GM21381 (cell line): ENCODE data around the gene DDX54.

Experiments
- ATAC-seq: cut with Tn5 transposase; IDR thresholded peaks from one replicate; pipeline ENCODE4 v1.9.1; 2021; ENCODE audit warnings: mild to moderate bottlenecking, moderate library complexity; ENCODE audit not compliant: unreplicated experiment

DDX54 gene

DNA sequence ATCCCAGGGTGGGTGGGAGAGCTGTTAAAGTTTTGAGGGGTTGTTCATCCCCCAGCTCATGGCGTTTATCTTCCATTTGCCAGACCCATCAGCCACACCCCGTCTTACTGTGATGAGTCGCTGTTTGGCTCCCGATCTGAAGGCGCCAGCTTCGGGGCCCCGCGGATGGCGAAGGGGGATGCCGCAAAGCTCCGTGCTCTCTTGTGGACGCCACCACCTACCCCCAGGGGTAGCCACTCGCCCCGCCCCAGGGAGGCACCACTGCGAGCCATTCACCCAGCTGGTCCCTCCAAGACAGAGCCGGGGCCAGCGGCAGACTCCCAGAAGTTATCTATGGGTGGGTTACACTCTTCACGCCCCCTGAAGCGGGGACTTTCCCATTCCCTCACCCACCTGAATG, 5.9 kb upstream of the DDX54 start:
- ATAC-seq = no peak

DNA sequence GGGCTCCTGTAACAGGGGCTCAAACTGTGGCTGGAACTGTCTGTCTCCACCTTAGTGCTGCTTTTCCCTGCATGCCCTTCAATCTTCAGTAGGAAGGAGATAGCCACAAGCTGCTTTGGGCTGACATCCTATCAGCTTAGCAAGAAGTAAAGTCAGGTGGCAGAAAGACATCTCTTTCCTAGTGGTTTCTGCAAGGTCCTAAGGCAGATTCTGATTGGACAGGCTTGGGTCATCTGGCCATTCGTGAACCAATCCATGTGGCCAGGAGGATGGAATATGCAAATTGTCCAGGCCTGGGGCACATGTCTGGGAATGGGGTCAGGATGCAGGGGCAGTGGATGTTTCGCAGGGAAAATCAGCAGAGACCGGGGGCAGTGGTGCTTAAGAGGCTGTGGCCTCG, 5.5 kb upstream of the DDX54 start:
- ATAC-seq = no peak

DNA sequence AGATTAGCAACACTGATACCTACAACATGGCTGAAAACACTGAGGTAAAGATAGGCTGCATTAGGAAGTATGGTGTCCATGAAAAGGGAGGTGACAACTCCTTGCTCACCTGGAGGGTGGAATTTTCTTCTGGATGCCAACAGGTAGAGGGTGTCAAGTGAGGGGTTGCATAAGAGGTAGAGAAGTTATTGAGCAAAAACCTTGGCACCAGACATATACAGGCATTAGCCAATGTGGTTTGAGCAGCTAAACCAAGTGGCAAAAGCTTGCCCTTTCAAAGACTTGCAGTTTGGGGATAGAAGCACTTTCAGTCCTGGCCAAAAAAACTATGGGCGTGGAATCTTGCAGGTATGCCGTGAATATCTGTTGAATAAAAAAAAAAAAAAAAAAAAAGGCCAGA, 4.1 kb upstream of the DDX54 start:
- ATAC-seq = no peak

DNA sequence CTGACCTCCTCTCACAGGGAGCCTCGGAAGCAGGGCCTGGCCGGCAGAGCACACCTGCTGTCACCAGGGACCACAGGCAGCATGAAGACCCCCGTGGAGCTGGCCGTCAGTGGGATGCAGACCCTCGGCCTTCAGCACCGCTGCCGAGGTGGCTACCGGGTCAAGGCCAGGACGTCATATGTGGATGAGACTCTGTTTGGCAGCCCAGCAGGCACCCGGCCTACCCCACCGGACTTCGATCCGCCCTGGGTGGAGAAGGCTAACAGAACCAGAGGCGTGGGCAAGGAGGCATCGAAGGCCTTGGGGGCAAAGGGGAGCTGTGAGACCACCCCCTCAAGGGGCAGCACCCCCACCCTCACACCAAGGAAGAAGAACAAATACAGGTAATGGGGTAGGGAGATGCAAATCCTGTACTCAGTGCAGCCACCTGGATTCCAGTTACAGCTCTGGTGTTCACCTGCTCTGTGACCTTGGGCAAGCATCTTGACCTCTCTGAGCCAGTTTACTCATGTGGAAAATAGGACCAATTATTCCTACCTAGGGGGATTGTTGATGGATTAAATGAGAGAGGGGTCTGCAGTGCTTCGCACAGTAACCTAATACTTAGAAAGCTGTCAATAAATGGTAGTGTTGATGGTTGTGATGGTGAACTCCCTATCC, 1.5 kb upstream of the DDX54 start:
- ATAC-seq = no peak

DNA sequence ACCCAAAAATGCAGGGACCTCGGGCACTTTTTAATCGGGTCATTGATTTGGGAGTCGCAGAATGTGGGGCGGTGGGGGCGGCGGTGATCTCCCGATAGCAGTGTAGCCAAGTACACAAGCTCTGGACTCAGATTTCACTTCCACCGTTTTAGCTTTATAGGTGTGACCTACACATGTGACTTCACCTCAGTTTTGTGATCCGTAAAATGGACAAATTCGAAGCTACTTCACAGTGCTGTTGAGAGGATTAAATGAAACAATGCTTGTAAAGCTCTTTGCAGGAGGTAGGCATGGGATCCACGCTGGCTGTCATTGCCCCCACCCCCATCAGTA, 721 bp upstream of the DDX54 start:
- ATAC-seq = no peak

DNA sequence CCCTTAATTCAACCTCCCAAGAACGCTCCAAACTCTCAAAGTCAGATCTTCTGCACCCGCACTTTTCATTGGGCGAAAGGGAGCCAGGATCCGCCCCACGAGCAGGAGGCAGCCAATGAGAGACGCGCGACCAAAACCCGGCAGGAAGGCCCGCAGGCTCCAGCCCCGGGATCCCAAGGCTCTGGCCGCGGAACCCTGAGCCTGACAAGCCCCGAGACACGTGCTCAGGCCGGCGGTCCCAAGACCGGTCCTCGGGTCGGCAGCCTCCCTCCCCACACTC, 438 bp downstream of the DDX54 start:
- peak; percentile 78 for ATAC-seq

DNA sequence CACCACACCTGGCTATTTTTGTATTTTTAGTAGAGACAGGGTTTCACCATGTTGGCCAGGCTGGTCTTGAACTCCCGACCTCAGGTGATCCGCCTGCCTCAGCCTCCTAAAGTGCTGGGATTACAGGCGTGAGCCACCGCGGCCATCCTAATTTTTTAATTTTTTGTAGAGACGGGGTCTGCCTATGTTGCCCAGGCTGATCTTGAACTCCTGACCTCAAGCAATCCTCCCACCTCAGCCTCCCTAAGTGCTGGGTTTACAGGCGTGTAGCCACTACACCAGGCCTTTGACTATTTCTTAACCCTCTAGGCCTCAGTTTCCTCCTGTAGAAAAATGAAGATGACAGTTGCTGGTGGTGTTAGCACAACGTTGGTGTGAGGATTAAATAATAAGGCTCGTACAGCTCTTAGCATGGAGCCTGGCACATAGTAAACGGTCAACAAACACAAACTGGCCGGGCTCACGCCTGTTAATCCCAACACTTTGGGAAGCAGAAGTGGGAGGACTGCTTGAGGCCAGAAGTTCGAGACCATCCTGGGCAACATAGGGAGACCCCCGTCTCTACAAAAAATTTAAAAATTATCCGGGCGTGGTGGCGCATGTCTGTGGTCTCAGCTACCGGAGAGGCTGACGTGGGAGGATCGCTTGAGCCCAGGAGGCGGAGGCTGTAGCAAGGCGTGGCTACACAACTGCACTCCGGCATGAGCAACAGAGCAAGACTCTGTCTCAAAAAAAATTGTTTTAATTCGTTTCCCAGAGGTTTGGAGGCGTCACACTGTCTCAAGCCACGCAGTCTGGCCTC, 979 bp downstream of the DDX54 start:
- ATAC-seq = peak; percentile 44

DNA sequence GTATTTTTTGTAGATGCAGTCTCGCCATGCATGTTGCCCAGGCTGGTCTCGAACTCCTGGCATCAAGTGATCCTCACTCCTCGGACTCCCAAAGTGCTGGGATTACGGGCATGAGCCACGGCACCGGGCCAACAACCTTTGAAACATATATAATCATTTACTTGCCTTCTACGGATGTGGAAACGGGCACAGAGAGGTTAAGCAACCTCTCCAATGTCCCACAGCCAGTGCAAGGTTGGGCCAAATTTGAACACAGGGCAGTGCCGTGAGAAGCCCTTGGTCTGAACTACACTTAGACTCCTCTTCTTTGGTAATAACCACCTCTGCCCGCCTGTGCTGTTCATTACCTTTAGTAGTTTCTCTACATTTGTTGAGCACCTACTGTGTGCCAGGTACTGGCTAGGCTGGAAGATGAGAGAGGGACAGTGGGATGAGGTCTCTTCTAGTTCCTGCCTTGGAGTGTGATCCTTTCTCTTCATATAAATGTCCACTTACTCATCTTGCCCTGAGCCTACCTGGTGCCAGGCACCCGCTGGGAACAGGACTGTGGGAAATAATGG, 2.2 kb downstream of the DDX54 start:
- ATAC-seq = no peak

DNA sequence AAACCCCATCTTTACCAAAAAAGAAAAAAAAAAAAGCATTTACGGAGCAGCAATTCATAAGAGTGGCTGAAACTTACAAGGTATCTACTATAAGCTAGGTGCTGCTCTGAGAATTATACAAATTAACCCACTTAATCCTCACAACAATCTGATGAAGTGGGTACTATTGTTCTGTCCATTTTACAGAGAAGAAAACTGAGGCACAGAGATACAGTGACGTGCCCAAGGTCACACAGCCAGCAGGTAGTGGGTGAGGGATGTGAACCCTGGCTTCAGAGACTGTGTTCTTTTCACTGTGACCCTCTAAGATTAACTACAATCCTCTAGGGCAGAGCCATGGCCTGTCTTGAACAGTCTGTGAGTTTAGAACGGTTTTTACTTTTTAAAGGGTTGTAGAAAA, 3.3 kb downstream of the DDX54 start:
- ATAC-seq = no peak

DNA sequence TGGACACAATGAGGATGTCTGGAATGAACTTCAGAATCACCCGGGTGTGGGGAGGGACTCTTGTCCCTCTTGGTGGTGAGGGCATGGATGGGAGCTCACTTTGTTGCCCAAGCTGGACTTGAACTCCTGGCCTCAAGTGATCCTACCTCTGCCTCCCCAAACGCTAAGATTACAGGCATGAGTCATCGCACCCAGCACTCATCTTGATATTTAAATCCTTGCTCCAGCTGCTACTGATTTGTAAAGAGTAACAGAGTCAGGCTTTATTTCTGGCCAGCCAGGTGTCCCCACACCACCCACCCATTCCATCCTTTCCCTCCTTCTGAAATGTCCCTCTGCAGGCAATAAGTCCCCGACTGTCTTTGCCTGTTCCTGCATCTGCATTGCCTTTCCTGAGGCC, 4.9 kb downstream of the DDX54 start:
- ATAC-seq = no peak

DNA sequence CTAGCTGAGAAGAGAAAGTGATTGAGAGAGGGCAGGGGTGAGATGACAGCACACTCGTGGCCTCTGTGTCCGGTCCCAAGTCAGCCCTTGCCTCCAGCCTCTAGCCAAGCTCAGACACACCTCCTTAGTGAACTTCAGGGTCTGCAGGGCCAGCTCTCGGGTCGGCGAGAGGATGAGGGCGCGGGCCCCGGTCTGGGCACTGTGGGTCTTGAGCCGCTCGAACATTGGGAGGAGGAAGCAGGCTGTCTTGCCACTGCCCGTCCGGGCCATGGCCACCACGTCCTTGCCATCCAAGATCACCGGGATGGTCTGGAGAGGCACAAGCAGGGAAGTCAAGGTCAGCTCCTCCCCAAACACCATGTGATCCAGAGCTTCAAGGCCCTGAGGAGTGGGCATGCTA, 6.3 kb downstream of the DDX54 start:
- ATAC-seq = no peak

DNA sequence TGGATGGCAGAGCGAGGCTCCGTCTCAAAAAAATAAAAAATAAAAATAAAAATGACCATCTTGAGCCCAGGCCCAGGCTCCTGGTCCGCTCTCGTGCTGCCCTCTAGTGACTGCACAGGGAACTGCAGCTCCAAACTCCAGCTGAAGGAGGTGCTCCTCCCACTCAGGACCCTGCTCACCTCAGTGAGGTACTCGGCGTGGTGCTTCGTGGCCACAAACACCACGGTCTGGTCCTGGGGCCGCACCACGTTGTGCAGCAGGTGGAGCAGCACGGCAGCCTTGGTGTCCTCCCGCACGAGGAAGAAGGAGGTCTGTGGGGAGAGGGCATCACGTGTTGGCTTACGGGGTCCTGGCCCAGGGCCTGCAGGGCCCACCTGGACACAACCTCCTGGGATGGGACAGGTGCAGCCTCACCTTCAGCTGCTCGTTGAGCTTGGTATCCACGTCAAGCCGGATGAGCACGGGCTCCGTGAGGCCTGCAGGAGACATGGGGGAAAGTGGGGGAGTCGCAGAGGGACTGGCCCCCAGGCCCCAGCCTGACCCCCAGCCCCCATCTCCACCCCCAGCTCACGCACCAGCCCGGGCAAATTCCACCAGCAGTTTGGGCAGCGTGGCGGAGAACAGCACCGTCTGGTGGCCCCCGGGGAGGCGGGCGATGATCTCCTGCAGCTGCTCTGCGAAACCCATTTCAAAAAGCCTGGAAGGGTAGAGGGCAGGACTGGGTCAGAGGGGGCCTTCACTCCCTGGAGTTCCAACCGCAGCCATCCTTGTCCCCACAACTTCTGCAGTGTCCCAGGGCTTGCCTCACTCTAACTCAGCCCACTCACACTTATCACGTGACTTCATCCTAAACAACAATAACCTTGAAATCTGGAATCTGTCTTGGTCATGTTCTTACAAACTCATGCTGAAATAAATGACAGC, 10.6 kb downstream of the DDX54 start:
- ATAC-seq = no peak

DNA sequence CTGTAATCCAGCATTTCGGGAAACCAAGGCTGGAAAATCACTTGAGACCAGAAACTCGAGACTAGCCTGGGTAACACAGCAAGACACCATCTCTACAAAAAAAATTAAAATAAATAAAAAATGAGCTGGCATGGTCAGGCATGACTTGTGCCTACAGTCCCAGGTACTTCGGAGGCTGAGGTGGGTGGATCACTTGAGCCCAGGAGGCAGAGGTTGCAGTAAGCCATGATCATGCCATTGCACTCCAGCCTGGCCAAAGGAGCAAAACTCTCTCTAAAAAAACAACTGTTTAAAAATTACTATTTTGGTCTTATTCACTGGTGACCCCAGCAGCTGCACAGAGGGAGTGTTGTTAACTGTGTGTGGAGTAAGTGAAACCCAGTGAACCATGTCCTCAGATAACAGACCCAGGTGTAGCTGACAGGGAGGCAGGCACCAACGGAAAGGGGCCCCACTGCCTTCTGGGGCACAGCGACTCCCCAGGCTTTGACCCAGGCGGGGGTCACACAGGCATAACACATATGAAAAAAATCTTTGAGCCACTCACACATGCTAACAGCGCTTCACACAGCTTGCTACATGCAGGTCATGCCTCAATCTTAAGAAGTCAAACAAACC, 12.1 kb downstream of the DDX54 start:
- peak; percentile 46 for ATAC-seq

DNA sequence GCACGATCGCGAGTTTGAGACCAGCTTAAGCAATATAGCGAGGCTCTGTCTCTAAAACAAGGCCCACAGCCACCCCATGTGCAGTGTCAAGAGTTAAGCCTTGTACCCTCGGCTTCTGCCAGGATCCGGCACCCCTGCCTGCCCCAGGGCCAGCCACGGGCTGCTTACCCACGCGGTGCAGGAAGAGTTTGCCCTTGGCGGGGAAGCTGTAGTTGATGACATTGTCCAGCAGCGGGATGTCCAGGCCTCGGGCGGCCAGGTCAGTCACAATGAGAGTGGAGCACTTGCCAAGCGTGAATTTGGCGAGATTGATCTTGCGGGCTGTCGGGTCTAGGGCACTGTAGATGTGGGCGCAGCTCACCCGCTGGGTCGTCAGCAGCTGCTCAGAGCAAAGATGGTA, 13.1 kb downstream of the DDX54 start:
- ATAC-seq = no peak

DNA sequence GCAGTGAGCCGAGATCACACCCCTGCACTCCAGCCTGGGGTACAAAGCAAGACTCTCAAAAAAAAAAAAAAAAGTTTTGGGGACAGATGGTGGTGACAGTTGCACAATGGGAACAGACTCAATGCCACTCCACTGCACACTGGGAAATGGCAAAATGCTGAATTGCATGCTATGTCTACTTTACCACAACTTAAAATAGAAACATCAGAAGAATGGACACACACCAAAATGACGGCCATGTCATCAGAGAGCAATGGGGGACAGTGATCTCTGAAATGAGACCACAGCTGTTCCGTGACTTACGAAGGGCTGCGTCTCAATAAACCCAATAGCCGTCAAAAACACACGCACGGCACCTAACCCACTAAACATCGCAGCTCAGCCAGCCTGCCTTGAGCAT, 13.7 kb downstream of the DDX54 start:
- ATAC-seq = no peak

DNA sequence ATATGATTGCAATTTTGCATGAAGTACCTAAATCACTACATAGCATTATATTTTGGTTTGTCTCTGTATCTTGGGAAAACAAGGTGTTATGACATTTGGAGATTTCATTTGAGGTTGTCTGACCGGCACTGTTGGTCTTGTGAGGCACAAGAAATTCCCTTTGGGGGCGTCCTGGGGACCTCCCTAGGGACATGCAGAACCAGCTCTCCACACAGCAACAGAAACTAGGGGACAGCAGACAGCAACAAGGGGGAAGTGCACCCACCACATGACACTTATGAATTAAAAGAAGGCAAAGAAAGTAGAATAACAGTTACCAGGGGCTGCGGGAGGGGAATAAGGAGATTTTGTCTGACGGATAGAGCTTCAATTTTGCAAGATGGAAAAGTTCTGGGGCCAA, 14.4 kb downstream of the DDX54 start:
- no peak for ATAC-seq

DNA sequence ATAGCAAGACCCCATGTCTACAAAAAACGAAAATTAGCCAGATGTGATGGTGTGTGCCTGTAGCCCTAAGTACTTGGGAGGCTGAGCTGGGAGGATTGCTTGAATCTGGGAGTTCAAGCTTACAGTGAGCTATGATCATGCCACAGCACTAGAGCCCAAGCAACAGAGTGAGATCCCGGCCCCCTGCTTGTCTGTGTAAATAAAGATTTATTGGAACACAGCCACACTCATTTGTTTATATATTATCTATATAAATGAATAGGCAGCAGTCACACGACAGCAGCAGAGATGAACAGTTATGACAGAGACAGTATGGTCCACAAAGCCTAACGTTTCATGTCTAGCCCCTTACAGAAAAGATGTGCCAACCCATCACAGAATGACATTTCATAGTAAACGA, 14.8 kb downstream of the DDX54 start:
- no peak for ATAC-seq

DNA sequence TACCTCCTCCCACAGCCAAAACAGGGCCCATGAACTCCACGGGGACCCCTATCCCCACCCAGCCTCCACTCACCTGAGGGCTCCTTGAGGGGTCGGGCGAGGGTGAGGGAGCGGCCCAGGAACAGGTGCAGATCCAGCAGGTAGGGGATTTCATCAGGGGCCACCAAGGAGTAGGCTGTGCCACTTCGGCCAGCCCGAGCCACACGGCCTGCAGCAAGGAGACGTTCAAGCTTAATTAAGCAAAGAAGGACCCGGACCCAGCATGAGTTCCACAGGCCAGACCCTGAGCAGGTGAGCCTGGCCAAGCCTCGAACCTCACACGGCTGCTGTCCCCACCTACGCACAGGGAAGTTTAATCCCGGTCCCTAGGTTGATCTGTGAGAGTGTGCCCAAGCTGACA, 15.6 kb downstream of the DDX54 start:
- no peak for ATAC-seq

DNA sequence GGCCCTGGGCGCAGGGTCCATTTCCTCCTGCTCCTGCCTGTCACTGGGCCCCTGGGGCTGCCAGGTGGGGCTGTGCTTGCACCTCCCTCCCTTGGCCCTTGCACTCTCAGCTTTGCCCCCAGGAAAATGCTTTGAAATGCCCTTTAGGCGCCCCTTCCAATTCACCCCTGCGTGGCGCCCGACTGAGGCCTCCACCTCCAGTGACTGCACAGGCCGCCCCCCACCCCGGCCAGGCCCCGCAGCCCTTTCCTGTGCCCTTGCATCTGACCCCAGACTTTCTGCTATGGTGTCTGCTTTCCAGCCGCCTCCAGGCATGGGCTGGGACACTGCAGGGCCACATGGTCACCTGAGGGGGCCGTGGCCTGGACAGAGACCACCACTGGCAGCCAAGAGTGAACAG, 17.4 kb downstream of the DDX54 start:
- ATAC-seq = no peak

DNA sequence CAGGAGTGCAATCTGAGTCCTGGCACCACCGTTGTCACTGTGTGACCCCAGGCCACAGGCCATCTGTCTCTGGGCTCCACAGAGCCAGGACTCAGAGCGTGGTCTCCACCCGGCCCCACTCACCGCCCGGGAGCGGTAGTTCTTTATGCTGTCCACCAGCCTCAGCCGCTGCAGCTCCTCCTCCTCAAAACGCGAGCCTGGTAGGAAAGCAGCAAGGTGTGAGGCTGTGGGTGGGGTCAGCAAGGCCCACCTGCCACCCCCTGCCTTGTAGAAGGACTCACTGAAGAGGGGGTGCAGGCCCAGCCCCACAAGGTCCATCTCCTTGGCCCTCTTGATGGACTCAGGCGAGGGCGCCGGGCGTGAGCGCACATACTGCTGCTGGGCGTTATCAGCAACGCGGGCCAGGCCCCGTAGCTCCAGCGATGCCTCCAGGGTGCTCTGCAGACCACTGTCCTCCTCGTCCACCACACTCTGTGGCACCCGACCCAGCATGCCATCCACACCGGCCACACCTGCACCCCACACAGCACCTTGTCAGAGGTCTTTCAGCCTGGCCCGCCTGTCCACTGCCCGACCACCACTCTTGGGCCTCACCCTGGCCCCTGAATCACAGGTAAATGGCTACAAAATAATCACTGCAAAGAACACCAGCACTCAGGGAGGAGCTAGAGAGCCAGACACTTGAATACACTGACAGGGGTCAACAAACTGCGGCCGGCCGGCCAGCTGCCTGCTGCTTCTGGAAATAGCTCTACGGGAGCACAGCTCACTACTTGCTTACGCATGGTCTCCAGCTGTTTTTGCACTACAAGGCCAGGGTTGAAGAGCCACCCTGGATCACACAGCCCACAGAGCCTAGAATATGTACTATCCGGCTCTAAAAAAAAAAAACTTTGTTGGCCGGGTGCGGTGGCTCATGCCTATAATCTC, 19.5 kb downstream of the DDX54 start:
- ATAC-seq = no peak
